PC-9 (cell line): ENCODE measurements around the gene NOLC1. TPM values are rescaled to one million over a fixed set of nuclear protein-coding genes. Genes with fewer than 3 reads are reported as not detected.

Source experiments
- BruUV-seq: library from RNA; stranded (reverse); fragments of 400-500 nt; replicated peaks from 2 replicates; lab custom pipeline; 2021; lab: Mats Ljungman, UMichigan
- CTCF ChIA-PET: fragments of 300-600 bp; sonication (Branson Sonifier 250); formaldehyde crosslinking; loops from one replicate; lab custom pipeline; 2022; ENCODE audit warnings: antibody characterized with exemption; lab: Charles Lee
- POLR2A ChIA-PET: fragments of 300-600 bp; sonication (Branson Sonifier 250); formaldehyde crosslinking; loops from one replicate; lab custom pipeline; 2022; ENCODE audit warnings: antibody characterized with exemption; ENCODE audit not compliant: unreplicated experiment; lab: Charles Lee
- DNase-seq, 2 experiments: peaks; one replicate each; pipeline versions ENCODE4 v3.0.0 to v3.0.0-alpha.2; 2015 to 2022; ENCODE audit warnings: mixed read lengths in 1 of 2
- H2AFZ ChIP-seq: fragments of 200-600 bp; sonication (generic); 2 replicates; pipeline ENCODE4 v1.8.1; 2017; ENCODE audit warnings: antibody characterized with exemption
- H3F3A ChIP-seq: fragments of 200-600 bp; sonication (generic); 2 replicates; pipeline ENCODE4 v1.8.1; 2017; ENCODE audit warnings: antibody characterized with exemption, mild to moderate bottlenecking, low read depth; ENCODE audit not compliant: insufficient read depth
- H3K27ac ChIP-seq: fragments of 200-600 bp; sonication (generic); 2 replicates; pipeline ENCODE4 v1.6.1; 2016; ENCODE audit warnings: mixed run types
- H3K27me3 ChIP-seq: fragments of 200-600 bp; sonication (generic); 2 replicates; pipeline ENCODE4 v1.6.1; 2016; ENCODE audit warnings: low read depth, mixed run types; ENCODE audit not compliant: insufficient read depth
- H3K36me3 ChIP-seq: fragments of 200-600 bp; sonication (generic); 2 replicates; pipeline ENCODE4 v1.6.1; 2016; ENCODE audit warnings: low read depth, mixed run types
- H3K4me1 ChIP-seq: fragments of 200-600 bp; sonication (generic); replicated peaks from 2 replicates; pipeline ENCODE4 v1.6.1; 2016; ENCODE audit warnings: mixed run types; ENCODE audit not compliant: insufficient read depth
- H3K4me2 ChIP-seq: fragments of 200-600 bp; sonication (generic); 2 replicates; pipeline ENCODE4 v1.6.1; 2017; ENCODE audit warnings: mixed run types
- H3K4me3 ChIP-seq: fragments of 200-600 bp; sonication (generic); 2 replicates; pipeline ENCODE4 v1.6.1; 2016; ENCODE audit warnings: mixed run types
- H3K79me2 ChIP-seq: fragments of 200-600 bp; sonication (generic); 2 replicates; pipeline ENCODE4 v1.6.1; 2017; ENCODE audit warnings: low read depth, mixed run types
- H3K9me2 ChIP-seq: fragments of 200-600 bp; sonication (generic); 2 replicates; pipeline ENCODE4 v1.8.1; 2017; ENCODE audit warnings: mild to moderate bottlenecking; ENCODE audit not compliant: insufficient read depth
- H3K9me3 ChIP-seq: fragments of 200-600 bp; sonication (generic); 2 replicates; pipeline ENCODE4 v1.8.1; 2016; ENCODE audit warnings: low read depth; ENCODE audit not compliant: insufficient read depth
- H4K20me1 ChIP-seq: fragments of 200-600 bp; sonication (generic); 2 replicates; pipeline ENCODE4 v1.8.1; 2017; ENCODE audit not compliant: insufficient read depth
- EZH2 ChIP-seq: fragments of 200-600 bp; sonication (generic); IDR thresholded peaks from 2 replicates; pipeline ENCODE4 v1.8.0; 2017; ENCODE audit warnings: antibody characterized with exemption, low read depth
- intact Hi-C: fragments of 100-400 bp; cut with micrococcal nuclease; formaldehyde crosslinking; loops from one replicate; pipeline ENCODE4 v1.10.0; 2022; ENCODE audit not compliant: unreplicated experiment
- total RNA-seq: library from RNA; stranded (reverse); gene quantifications from 2 replicates; pipeline ENCODE4 v1.2.3, GENCODE V29; 2021
- TF ChIP-seq, protein P1 (sequence below): fragments of 200-600 bp; sonication (generic); conservative IDR thresholded peaks from 2 replicates; pipeline ENCODE4 v1.6.1; 2017; ENCODE audit warnings: mixed run types, antibody characterized with exemption, mild to moderate bottlenecking, moderate library complexity

NOLC1 gene
- total RNA-seq, 1 experiment from 2014 or later: 59.5 TPM

DNA sequence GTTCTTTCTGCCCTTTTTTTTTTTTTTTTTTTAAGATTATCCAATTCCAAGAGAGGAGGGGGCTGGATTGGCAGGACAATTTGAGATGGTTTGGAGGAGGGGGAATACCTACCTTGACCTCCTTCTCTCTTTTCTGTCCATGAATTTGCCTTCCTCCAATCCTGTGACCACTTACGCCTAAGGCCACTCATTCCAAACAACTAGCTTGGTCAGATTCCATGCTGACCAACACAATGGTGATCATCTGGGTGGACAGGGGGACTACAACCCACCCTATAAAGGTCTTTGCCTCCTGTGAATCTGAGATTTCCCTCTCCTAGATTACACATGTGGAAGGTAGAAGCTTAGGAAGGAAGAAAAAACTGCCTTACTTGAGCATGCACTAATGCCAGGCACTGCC, 29.7 kb upstream of the NOLC1 start:
- Histone ChIP-seq H3K9me3 (no peaks in the 10 kb centered on the region), H4K20me1 (no peaks in the 10 kb centered on the region), H3K36me3 (no peaks in the 10 kb centered on the region), H3K27ac (no peak overlapping the region), H3K4me1 (peaks cover under 1% of the 10 kb centered on the region; the same call in 1 of the 2 replicates), H3K4me2 (no peak overlapping the region), H3K4me3 (no peak overlapping the region), H3K9me2 (no peaks in the 10 kb centered on the region), H3K27me3 (no peaks in the 10 kb centered on the region), H3K79me2 (no peaks in the 10 kb centered on the region), H3F3A (0 out of 2 replicates have a peak, but pooled peaks cover under 1% of the 10 kb centered on the region), H2AFZ (no peak overlapping the region)
- no peak for TF ChIP-seq EZH2
- TF ChIP-seq, protein P1, sequence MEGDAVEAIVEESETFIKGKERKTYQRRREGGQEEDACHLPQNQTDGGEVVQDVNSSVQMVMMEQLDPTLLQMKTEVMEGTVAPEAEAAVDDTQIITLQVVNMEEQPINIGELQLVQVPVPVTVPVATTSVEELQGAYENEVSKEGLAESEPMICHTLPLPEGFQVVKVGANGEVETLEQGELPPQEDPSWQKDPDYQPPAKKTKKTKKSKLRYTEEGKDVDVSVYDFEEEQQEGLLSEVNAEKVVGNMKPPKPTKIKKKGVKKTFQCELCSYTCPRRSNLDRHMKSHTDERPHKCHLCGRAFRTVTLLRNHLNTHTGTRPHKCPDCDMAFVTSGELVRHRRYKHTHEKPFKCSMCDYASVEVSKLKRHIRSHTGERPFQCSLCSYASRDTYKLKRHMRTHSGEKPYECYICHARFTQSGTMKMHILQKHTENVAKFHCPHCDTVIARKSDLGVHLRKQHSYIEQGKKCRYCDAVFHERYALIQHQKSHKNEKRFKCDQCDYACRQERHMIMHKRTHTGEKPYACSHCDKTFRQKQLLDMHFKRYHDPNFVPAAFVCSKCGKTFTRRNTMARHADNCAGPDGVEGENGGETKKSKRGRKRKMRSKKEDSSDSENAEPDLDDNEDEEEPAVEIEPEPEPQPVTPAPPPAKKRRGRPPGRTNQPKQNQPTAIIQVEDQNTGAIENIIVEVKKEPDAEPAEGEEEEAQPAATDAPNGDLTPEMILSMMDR: no peak
- intact Hi-C loops: no loop called here
- CTCF ChIA-PET: interaction anchor here (0.6 kb wide), 1 partner anchor 300 kb away, joined by 7 read pairs; no protein-coding TSS in a partner anchor
- no peak for DNase-seq
- POLR2A ChIA-PET: interaction anchor here (0.6 kb wide), 1 partner anchor 10 kb away, joined by 3 read pairs; no protein-coding TSS in a partner anchor
- no TSS peak for BruUV-seq

DNA sequence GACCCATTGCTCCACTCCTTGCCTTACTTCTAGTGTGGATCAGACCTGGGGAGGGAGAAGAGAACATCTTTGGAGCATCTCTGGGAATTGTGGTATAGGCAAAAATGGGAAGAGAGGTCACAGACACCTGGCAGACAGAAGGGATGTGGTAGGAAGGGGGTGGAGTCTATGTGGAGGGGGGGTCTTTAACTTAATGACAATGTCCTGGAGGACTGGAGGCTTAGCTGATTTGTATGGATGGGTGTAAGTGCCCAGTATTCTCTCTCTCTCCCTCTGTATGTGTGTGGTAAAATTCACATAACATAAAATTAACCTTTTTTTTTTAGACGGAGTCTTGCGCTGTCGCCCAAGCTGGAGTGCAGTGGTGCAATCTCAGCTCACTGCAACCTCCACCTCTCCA, 29.0 kb upstream of the NOLC1 start:
- intact Hi-C loops: no loop called here
- H3F3A ChIP-seq: 0 out of 2 replicates have a peak, but pooled peaks cover 4% of the 10 kb centered on the region
- ChIA-PET POLR2A (interaction anchor here (0.6 kb wide), 1 partner anchor 9 kb away, joined by 4 read pairs; no protein-coding TSS in a partner anchor), CTCF (no interaction called here)
- no peaks in the 10 kb centered on the region for H4K20me1 ChIP-seq
- no peaks in the 10 kb centered on the region for H3K27me3 ChIP-seq
- TF ChIP-seq, protein P1: no peak
- no peak for TF ChIP-seq EZH2
- no peaks in the 10 kb centered on the region for H3K36me3 ChIP-seq
- DNase-seq: no peak
- no TSS peak for BruUV-seq
- H2AFZ ChIP-seq: no peak overlapping the region
- peaks cover 7% of the 10 kb centered on the region; the same call in 1 of the 2 replicates for H3K4me1 ChIP-seq
- H3K27ac ChIP-seq: no peak overlapping the region
- H3K9me3 ChIP-seq: no peaks in the 10 kb centered on the region
- no peak overlapping the region for H3K4me3 ChIP-seq
- no peak overlapping the region for H3K4me2 ChIP-seq
- H3K79me2 ChIP-seq: no peaks in the 10 kb centered on the region
- no peaks in the 10 kb centered on the region for H3K9me2 ChIP-seq

- Histone ChIP-seq H2AFZ (peak overlapping the region; percentile 77; the same call in 1 of the 2 replicates), H3K4me2 (peak overlapping the region; percentile 85; the same call in 1 of the 2 replicates), H3K79me2 (peaks cover 37% of the 10 kb centered on the region), H3K36me3 (no peaks in the 10 kb centered on the region; the same call in 1 of the 2 replicates), H3K27ac (no peak overlapping the region), H3K9me3 (no peaks in the 10 kb centered on the region), H3K9me2 (no peaks in the 10 kb centered on the region), H4K20me1 (peaks cover 26% of the 10 kb centered on the region), H3K4me3 (no peak overlapping the region), H3K4me1 (peaks cover 30% of the 10 kb centered on the region), H3K27me3 (no peaks in the 10 kb centered on the region), H3F3A (peaks cover 13% of the 10 kb centered on the region)
- TF ChIP-seq EZH2: no peak
- TF ChIP-seq, protein P1: no peak
- ChIA-PET CTCF (interaction anchor here (0.7 kb wide), 1 partner anchor 54 kb away, joined by 8 read pairs; no protein-coding TSS in a partner anchor), POLR2A (interaction anchor here (0.7 kb wide), 1 partner anchor 19 kb away, joined by 11 read pairs; no protein-coding TSS in a partner anchor)
- intact Hi-C loops: loop anchor here (1.0 to 2.0 kb wide), 3 partner anchors 15 to 291 kb away; partner anchors contain the start of gene NOLC1
- peak in 1 of 2 experiments; percentile 54 for DNase-seq
- BruUV-seq: no TSS peak
Measured at GRCh38 chr10:102131286-102132170, 20.7 kb upstream of the NOLC1 start.
